Hepatic stellate cell (primary cell): ENCODE measurements around the gene RAB3D.

Source experiments
- DNase-seq: peaks from one replicate; pipeline ENCODE4 v3.0.0; 2011; ENCODE audit warnings: low spot score

Gene RAB3D

GRCh38 chr19:11295180-11295579 lies 44.3 kb downstream of the RAB3D start:
- no peak for DNase-seq

GRCh38 chr19:11293433-11294389 lies 45.7 kb downstream of the RAB3D start:
- DNase-seq = peak; percentile 89

GRCh38 chr19:11291991-11292390 lies 47.5 kb downstream of the RAB3D start:
- no peak for DNase-seq

- DNase-seq = no peak
Measured at GRCh38 chr19:11291415-11291814, 48.0 kb downstream of the RAB3D start.

GRCh38 chr19:11290256-11290655 lies 49.2 kb downstream of the RAB3D start:
- no peak for DNase-seq

- peak; percentile 59 for DNase-seq
Measured at GRCh38 chr19:11288349-11288748, 51.1 kb downstream of the RAB3D start.

- DNase-seq = peak; percentile 70
Measured at GRCh38 chr19:11286312-11286974, 53.0 kb downstream of the RAB3D start.

- no peak for DNase-seq
Measured at GRCh38 chr19:11284515-11284914, 54.9 kb downstream of the RAB3D start.

- peak; percentile 47 for DNase-seq
Measured at GRCh38 chr19:11281356-11282049, 58.0 kb downstream of the RAB3D start.

GRCh38 chr19:11279505-11280236 lies 59.8 kb downstream of the RAB3D start:
- no peak for DNase-seq

- DNase-seq = no peak
Measured at GRCh38 chr19:11278670-11279069, 60.8 kb downstream of the RAB3D start.

GRCh38 chr19:11274533-11275086 lies 64.8 kb downstream of the RAB3D start:
- DNase-seq = no peak

GRCh38 chr19:11273989-11274388 lies 65.5 kb downstream of the RAB3D start:
- no peak for DNase-seq

- DNase-seq = no peak
Measured at GRCh38 chr19:11273296-11273695, 66.2 kb downstream of the RAB3D start.
